ENCODE data around the gene OGFR. TPM values are rescaled to one million over a fixed set of nuclear protein-coding genes. Genes with fewer than 3 reads are reported as not detected.
A peak's percentile ranks its signal among the peaks of the same experiment; 100 is the strongest.

The OGFR gene
- total and polyA plus RNA-seq, 2 donors (not counting 3 experiments of a cell fraction or from before 2014, with no cell fraction given), result 30.8 to 44.0 TPM

DNA sequence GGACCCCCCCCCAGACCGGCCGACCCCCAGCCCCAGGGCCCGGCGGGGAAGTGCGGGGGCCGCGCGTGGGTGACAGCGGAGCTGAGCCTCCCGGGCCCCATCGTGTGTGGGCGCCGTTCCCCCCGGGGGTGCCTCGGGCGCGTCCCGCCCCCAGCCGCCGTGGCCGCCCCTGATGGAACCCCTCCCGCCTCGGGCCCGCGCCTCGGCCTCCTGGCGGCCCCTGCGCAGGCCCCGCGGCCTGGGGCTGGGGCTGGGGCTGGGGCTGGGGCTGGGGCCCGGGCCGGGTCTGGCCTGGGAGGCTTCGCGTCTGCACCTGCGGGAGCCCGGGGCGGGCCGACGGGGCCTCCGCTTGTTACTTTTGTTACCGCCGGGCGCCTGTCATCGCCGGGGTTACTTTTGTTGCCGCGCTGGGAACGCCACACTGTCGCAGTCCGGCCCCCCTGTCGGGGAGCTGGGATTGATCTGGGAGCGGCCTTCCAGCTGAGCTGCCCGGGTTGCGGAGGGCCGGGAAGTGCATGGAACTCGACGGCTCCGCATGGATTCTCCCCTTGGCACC, 598 bp downstream of the OGFR start:
- H3K79me2 ChIP-seq (ENCODE audit: control insufficient read depth, insufficient read depth, low read length), result peaks cover 23% of the 10 kb centered on the region
- peaks cover 12 to 20% of the 10 kb centered on the region in 2 experiments for H3K36me3 ChIP-seq (ENCODE audit: control insufficient read depth in 2 of 2, extremely low read depth in 1 of 2, insufficient read depth in 2 of 2, low read length in 2 of 2)
- H4K20me1 ChIP-seq (replicated peaks; ENCODE audit: control insufficient read depth, extremely low read depth, insufficient read depth, low read length), result no peaks in the 10 kb centered on the region
- peak overlapping the region; percentile 52 to 96 (median 57) for H3K4me3 ChIP-seq (replicated peaks in 1 of 3; ENCODE audit: insufficient read depth in 1 of 3, low read depth in 1 of 3, low read length in 3 of 3)
- dilution Hi-C loops (cut with MboI; ENCODE audit: extremely low pct_ligation_motif_present, low sequenced_read_pairs) (no loop called here), intact Hi-C loops (cut with micrococcal nuclease) (loop anchor here (5.0 to 10.0 kb wide), 2 partner anchors 303 to 420 kb away; partner anchors contain the start of gene RPS21)
- H3K27me3 ChIP-seq (ENCODE audit: control insufficient read depth in 2 of 2, insufficient read depth in 2 of 2, low read length in 2 of 2), result no peaks in the 10 kb centered on the region
- ChIA-PET CTCF (interaction anchor here (0.6 to 2.2 kb wide), 5 partner anchors 9 to 659 kb away, joined by 3 to 7 read pairs (median 3); partner anchors contain the start of gene MRGBP), POLR2A (interaction anchor here (0.6 kb wide), 1 partner anchor 54 kb away, joined by 3 read pairs; no protein-coding TSS in a partner anchor)
- TF ChIP-seq, protein P1, sequence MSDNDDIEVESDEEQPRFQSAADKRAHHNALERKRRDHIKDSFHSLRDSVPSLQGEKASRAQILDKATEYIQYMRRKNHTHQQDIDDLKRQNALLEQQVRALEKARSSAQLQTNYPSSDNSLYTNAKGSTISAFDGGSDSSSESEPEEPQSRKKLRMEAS (IDR thresholded peaks at IDR 0.05; ENCODE audit: insufficient read depth, insufficient read length), result no peak
- TF ChIP-seq JUN (IDR thresholded peaks at IDR 0.05; ENCODE audit: borderline replicate concordance, insufficient read depth, insufficient read length, low read depth), result no peak
- no peak for TF ChIP-seq MYC (IDR thresholded peaks at IDR 0.05; ENCODE audit: low read depth, low read length)
- no peak for TF ChIP-seq GATA2 (IDR thresholded peaks at IDR 0.05; ENCODE audit: insufficient read depth, insufficient read length, low read depth, low read length)
- TF ChIP-seq EZH2 (IDR thresholded peaks at IDR 0.05; ENCODE audit: borderline replicate concordance, low read depth, low read length, severe bottlenecking), result no peak
- TF ChIP-seq, protein P2, sequence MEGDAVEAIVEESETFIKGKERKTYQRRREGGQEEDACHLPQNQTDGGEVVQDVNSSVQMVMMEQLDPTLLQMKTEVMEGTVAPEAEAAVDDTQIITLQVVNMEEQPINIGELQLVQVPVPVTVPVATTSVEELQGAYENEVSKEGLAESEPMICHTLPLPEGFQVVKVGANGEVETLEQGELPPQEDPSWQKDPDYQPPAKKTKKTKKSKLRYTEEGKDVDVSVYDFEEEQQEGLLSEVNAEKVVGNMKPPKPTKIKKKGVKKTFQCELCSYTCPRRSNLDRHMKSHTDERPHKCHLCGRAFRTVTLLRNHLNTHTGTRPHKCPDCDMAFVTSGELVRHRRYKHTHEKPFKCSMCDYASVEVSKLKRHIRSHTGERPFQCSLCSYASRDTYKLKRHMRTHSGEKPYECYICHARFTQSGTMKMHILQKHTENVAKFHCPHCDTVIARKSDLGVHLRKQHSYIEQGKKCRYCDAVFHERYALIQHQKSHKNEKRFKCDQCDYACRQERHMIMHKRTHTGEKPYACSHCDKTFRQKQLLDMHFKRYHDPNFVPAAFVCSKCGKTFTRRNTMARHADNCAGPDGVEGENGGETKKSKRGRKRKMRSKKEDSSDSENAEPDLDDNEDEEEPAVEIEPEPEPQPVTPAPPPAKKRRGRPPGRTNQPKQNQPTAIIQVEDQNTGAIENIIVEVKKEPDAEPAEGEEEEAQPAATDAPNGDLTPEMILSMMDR (IDR thresholded peaks at IDR 0.05; ENCODE audit: extremely low read depth in 1 of 2, insufficient read depth in 1 of 2, low read depth in 1 of 2, low read length in 2 of 2), result no peak
- TF ChIP-seq POLR2A (IDR thresholded peaks at IDR 0.05; ENCODE audit: low read depth, low read length), result no peak
- no peak for TF ChIP-seq POLR2AphosphoS5 (IDR thresholded peaks at IDR 0.05; ENCODE audit: insufficient read depth, low read depth, low read length)
- no peak for TF ChIP-seq FOS (IDR thresholded peaks at IDR 0.05; ENCODE audit: borderline replicate concordance, insufficient read depth, low read length)
- no peak for FAIRE-seq
- DNase-seq (ENCODE audit: low read depth, low spot score), result no peak
- H3K27ac ChIP-seq (ENCODE audit: insufficient read depth, low read depth, low read length), result no peak overlapping the region
- no peaks in the 10 kb centered on the region for H3K9me1 ChIP-seq (replicated peaks; ENCODE audit: control insufficient read depth, extremely low read depth, insufficient read depth, low read length)
- peaks cover 11% of the 10 kb centered on the region for H3K4me1 ChIP-seq (ENCODE audit: control insufficient read depth, extremely low read depth, insufficient read depth, low read length)
- peak overlapping the region; percentile 16 for H3K4me2 ChIP-seq (ENCODE audit: insufficient read depth, low read length)
- peak overlapping the region; percentile 21 for H3K9ac ChIP-seq (replicated peaks; ENCODE audit: extremely low read depth, insufficient read depth, low read length)
- H2AFZ ChIP-seq (ENCODE audit: low read depth, low read length), result no peak overlapping the region
- H3K9me3 ChIP-seq (replicated peaks; ENCODE audit: control insufficient read depth, insufficient read depth, low read length), result no peaks in the 10 kb centered on the region
- no TSS peak for BruUV-seq (replicated peaks)
